NCI-H82 treated with DMSO at 0.1 percent for 48 hours (cell line): ENCODE data around the gene UBE2L3.

ENCODE experiments used
- DNase-seq: peaks from one replicate; lab custom pipeline; 2025; ENCODE audit not compliant: unreplicated experiment; lab: John Stamatoyannopoulos, UW

UBE2L3 gene

DNA sequence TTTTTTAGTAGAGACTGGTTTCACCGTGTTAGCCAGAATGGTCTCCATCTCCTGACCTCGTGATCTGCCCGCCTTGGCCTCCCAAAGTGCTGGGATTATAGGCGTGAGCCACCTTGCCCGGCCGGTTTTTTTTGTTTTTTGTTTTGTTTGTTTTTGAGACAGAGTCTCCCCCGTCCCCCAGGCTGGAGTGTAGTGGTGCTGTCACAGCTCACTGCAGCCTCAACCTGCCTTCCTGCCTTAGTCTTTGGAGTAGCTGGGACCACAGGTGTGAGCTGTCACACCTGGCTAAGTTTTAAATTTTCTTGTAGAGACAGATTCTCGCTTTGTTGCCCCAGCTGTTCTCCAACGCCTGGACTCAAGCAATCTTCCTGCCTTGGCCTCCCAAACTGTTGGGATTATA lies 101.5 kb downstream of the UBE2L3 start:
- no peak for DNase-seq

DNA sequence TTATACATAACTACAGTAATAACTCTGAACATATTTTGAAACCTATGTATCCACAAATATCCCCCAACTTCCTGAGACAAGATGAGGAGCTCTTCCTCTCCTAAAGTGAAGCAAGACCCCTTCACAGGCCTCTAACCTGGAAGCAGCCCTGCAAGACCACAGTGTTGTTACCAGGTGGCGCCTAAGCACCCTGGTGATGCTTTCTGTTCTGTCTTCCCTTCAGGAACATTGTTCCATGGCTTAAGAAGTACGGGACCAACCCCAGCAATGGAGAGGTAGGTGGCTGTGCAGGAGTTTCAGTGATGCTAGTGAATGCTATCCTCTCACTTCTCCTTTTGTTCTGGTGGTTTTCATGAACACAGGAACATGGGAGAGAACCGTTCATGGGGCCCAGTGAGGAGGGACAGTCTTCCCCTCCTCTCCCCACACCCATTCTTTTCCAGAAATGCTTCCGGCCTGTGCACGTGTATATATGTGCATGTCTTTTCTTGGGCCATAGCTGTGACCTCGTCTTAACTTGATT lies 104.7 kb downstream of the UBE2L3 start:
- DNase-seq = no peak
